Skeletal muscle satellite cell (primary cell): ENCODE data around the gene ITGA6.

Experiments used
- H3K27me3 ChIP-seq: 2 replicates; pipeline ENCODE4 v1.7.0; 2013; ENCODE audit warnings: low read length; ENCODE audit not compliant: control insufficient read depth, insufficient read depth
- H3K36me3 ChIP-seq: 2 replicates; pipeline ENCODE4 v1.7.0; 2013; ENCODE audit warnings: mild to moderate bottlenecking, control low read depth, low read length; ENCODE audit not compliant: insufficient read depth
- H3K4me1 ChIP-seq: 2 replicates; pipeline ENCODE4 v1.7.0; 2013; ENCODE audit warnings: low read length; ENCODE audit not compliant: control insufficient read depth, insufficient read depth
- H3K4me2 ChIP-seq: 2 replicates; pipeline ENCODE4 v1.7.0; 2013; ENCODE audit warnings: mild to moderate bottlenecking, low read length
- H3K4me3 ChIP-seq: 2 replicates; pipeline ENCODE4 v1.7.0; 2013; ENCODE audit warnings: low read length
- H3K9ac ChIP-seq: 2 replicates; pipeline ENCODE4 v1.7.0; 2013; ENCODE audit warnings: mild to moderate bottlenecking, low read depth, low read length, moderate library complexity
- H3K9me3 ChIP-seq: replicated peaks from 2 replicates; pipeline ENCODE4 v1.7.0; 2013; ENCODE audit warnings: mild to moderate bottlenecking, control low read depth, low read length

Gene ITGA6

DNA sequence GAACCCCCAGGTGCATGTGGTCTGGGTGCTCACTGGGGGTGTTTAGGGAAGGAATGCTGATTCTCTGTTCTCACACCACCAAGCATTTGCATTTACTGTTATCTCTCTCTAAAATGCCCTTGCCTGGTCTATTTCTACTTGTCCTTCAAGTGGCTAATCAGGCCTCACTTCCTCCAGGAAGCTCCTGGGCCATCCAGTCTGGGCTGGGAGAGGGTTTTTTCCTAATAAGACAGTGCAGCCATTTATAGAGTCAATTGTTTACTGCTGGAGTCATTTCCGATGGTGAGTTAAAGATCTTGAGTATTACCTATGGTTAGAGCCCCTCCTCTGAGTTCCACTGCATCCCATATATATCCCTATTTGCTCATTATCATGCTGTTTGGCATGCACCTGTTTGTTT, 25.2 kb upstream of the ITGA6 start:
- H3K4me3 ChIP-seq = no peak overlapping the region
- H3K4me1 ChIP-seq = peaks cover 7% of the 10 kb centered on the region
- H3K27me3 ChIP-seq = no peaks in the 10 kb centered on the region
- no peaks in the 10 kb centered on the region for H3K9me3 ChIP-seq
- no peaks in the 10 kb centered on the region for H3K36me3 ChIP-seq
- no peak overlapping the region for H3K9ac ChIP-seq
- H3K4me2 ChIP-seq = no peak overlapping the region

DNA sequence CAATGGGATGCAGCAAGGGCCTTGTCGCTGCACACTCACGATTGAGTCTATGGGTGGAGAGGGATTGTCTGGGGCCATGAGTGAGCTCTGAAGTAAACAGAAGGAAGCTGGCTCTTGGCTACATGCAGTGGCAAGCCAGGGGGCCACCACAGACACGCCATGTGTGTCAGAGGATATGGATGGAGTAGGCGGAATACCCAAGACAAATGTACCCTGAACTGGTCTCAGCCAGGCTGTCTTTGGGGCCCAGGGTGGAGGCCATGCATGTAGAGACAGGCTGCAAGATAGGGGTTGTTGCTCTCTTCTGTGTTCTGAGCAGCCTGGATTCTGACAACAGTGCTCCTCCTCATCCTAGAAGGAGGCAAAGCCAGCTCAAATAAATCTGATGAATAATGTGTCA, 24.0 kb upstream of the ITGA6 start:
- H3K27me3 ChIP-seq = no peaks in the 10 kb centered on the region
- no peak overlapping the region for H3K4me3 ChIP-seq
- H3K36me3 ChIP-seq = no peaks in the 10 kb centered on the region
- peaks cover 7% of the 10 kb centered on the region for H3K4me1 ChIP-seq
- H3K4me2 ChIP-seq = no peak overlapping the region
- H3K9me3 ChIP-seq = no peaks in the 10 kb centered on the region
- no peak overlapping the region for H3K9ac ChIP-seq

DNA sequence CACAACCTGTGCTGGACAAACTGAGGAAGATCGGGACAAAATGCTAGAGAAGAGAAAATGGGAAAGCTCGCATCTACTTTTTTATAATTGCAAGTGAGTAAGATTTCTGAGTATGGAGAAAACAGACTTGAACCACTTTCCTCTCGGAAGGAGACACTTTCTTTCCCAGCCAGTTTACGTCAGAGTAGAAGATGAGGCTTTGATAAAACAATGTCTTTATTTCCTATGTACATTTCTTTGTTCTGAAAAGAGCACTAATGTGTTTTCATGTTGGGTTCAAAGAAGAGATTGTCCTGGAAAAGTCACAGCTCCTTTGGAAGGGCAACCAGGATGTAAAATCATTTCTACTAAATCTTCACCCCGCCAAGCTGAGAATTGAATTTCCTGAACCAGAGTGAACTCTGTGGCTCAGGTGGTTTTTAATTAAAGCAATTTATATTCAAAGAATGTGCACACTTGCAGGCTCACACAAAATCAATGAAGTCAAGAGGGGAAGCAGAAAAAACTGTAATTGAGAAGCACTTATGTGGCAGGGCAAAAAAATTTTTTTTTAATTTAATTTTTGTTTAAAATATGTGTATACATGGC, 23.4 kb upstream of the ITGA6 start:
- Histone ChIP-seq H3K4me1 (peaks cover 7% of the 10 kb centered on the region), H3K36me3 (no peaks in the 10 kb centered on the region), H3K9me3 (no peaks in the 10 kb centered on the region), H3K4me2 (no peak overlapping the region), H3K9ac (no peak overlapping the region), H3K4me3 (no peak overlapping the region), H3K27me3 (no peaks in the 10 kb centered on the region)

DNA sequence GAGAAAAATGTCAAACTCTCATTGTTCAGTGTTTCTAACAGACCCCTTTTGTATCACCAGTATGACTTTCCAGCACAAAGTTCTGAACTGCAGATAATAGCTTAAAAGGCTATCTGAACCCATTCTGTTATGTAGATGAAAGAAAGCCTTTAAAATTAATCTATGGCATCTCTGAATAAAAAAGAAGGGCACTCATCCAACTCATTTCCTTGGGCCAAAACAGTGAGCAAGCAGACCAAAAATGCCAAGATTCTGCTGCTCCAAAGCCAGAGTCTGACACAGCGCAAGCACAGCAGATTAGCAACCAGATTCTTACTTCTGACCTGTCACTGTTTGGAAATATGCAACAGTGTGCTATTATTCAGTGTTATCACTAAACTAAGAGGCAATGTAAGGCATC, 22.6 kb upstream of the ITGA6 start:
- Histone ChIP-seq H3K9ac (no peak overlapping the region), H3K36me3 (no peaks in the 10 kb centered on the region), H3K4me3 (no peak overlapping the region), H3K4me1 (peaks cover 7% of the 10 kb centered on the region), H3K27me3 (no peaks in the 10 kb centered on the region), H3K9me3 (no peaks in the 10 kb centered on the region), H3K4me2 (no peak overlapping the region)

DNA sequence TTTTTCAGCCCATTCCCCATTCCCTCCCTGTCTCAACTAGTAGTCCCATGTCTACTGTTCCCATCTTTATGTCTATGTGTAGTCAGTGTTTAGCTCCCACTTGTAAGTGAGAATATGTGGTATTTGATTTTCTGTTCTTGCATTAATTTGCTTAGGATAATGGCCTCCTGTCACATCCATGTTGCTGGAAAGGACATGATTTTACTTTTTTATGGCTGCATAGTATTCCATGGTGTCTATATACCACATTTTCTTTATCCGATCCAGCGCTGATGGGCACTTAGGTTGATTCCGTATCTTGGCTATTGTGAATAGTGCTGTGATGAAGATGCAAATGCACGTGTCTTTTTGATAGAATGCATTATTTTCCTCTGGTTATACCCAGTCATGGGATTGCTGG, 21.7 kb upstream of the ITGA6 start:
- no peak overlapping the region for H3K4me3 ChIP-seq
- no peaks in the 10 kb centered on the region for H3K36me3 ChIP-seq
- no peaks in the 10 kb centered on the region for H3K9me3 ChIP-seq
- H3K4me1 ChIP-seq = peaks cover 7% of the 10 kb centered on the region
- H3K27me3 ChIP-seq = no peaks in the 10 kb centered on the region
- no peak overlapping the region for H3K4me2 ChIP-seq
- H3K9ac ChIP-seq = no peak overlapping the region

DNA sequence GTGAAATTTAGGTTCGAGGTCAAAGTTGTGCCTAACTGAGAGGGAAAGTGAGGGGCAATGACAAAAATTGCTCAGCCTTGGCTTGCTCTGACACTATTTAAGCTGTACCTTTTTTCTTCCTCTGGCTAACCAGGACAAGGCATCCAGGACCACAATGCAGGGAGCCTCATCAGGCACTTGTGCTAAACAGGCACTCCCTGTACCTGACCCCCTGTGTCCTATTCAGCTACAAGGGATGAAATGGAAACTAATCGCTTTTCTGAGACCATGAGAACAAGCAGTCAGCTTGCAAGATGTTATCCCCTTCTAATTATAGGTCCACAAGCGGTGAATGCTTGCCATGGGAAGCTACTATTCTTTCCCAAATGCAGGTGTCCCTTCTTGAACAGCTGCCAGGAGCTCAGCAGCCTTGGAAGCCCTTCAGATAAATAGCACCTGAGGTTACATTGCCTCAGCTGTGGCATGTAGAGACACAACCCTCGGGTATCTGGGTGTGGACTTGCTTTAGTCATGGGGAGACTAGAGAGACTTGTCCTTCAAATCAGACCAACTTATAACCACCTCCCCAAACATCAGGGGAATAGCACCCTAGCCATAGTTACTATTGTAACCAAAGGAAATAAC, 19.1 kb upstream of the ITGA6 start:
- Histone ChIP-seq H3K27me3 (no peaks in the 10 kb centered on the region), H3K36me3 (no peaks in the 10 kb centered on the region), H3K4me1 (peaks cover 7% of the 10 kb centered on the region), H3K4me2 (no peak overlapping the region), H3K9ac (no peak overlapping the region), H3K9me3 (no peaks in the 10 kb centered on the region), H3K4me3 (no peak overlapping the region)

DNA sequence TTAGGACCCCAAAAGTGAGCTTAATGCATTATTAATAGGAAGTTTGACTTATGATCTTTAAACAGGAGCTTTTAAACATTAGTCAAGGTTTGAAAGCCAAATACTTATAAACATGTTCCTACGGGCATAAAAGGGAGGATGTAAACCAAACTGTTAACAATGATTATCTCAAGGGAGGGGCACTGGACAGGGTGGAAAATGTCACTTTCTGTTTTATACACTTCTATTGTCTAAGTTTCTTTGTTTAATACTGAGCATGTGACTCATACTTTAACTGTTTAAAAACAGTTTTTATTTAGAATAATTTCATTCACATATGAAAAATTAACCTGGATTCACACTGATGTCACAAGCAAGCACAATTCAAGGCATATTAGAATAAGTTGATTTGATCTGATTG, 18.3 kb upstream of the ITGA6 start:
- no peaks in the 10 kb centered on the region for H3K36me3 ChIP-seq
- no peak overlapping the region for H3K9ac ChIP-seq
- peaks cover 7% of the 10 kb centered on the region for H3K4me1 ChIP-seq
- H3K9me3 ChIP-seq = no peaks in the 10 kb centered on the region
- no peaks in the 10 kb centered on the region for H3K27me3 ChIP-seq
- H3K4me2 ChIP-seq = no peak overlapping the region
- no peak overlapping the region for H3K4me3 ChIP-seq

DNA sequence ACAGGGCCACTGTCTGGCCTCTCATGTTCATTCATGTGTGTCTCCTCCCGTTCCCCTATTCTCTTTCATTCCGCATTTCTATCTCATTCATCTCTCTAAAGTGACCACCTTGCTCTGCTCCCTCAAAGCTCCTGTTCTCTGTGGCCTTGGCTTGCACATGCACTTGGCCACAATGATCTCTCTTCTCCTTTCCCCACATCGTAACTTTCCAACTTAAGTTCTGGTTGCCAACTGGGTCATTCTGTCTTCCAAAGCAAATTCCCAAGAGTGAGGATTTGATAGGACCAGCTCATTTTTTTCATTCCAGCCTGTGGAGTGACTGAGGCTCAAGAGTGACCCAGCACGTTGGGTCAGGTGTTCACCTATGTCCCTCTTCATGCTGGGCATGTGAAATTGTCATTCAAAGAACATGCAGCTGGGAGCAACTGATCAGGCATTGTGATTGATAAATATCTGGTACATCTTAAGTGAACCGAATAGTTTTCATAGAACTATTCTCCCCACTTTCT, 14.3 kb upstream of the ITGA6 start:
- Histone ChIP-seq H3K36me3 (no peaks in the 10 kb centered on the region), H3K4me3 (no peak overlapping the region), H3K9me3 (no peaks in the 10 kb centered on the region), H3K27me3 (no peaks in the 10 kb centered on the region), H3K9ac (no peak overlapping the region), H3K4me1 (no peaks in the 10 kb centered on the region), H3K4me2 (no peak overlapping the region)

DNA sequence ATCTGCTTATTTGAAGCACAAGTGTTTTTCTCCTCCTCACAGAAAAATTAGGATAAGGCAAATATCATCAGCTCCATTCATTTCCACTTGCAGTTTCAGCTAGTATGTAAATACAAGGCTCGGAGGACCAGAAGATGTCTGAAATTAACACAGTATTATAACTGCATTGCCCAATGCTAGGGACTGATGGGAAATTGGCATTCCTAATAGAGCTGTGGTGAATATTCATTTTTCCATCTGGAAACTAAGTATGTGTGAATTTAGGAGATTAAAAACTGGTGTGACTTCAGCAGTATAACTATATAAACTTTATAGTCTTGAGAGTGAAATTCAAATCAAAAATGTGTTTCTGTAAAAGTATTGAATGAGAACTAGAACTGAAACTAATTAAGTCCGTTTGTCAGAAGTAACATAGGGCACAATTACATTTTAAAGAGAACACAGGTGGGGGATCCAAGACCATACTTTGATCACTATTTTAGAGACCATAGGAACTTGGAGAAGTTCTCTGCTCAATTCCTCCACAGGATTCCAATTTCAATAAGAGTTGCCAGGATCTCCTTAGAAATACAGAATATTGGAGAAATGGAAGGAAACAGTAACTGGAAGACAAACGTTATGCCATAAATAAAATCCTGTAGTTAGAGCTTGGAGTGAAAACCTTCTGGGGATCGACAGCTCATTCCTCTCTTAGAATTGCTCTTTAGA, 12.1 kb upstream of the ITGA6 start:
- H3K9me3 ChIP-seq = no peaks in the 10 kb centered on the region
- no peak overlapping the region for H3K9ac ChIP-seq
- peaks cover 5% of the 10 kb centered on the region for H3K27me3 ChIP-seq
- no peaks in the 10 kb centered on the region for H3K36me3 ChIP-seq
- H3K4me3 ChIP-seq = no peak overlapping the region
- no peaks in the 10 kb centered on the region for H3K4me1 ChIP-seq
- H3K4me2 ChIP-seq = no peak overlapping the region

DNA sequence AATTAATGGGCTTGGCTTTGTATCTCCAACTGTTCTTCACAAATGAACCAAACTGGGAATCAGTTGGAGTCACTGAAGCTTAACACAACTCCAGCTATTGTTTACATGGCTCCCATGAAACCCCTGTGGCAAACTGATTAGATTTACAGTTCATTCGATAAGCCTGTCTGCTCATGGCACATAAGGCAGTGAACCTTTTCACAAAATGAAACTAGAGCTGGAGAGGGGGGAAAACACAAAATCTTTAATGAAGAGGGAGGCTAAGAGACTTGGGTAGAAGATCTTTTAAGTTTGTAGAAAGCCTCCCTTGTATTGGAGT, 11.6 kb upstream of the ITGA6 start:
- no peak overlapping the region for H3K4me3 ChIP-seq
- peaks cover 7% of the 10 kb centered on the region for H3K27me3 ChIP-seq
- no peaks in the 10 kb centered on the region for H3K36me3 ChIP-seq
- no peaks in the 10 kb centered on the region for H3K4me1 ChIP-seq
- no peaks in the 10 kb centered on the region for H3K9me3 ChIP-seq
- no peak overlapping the region for H3K9ac ChIP-seq
- no peak overlapping the region for H3K4me2 ChIP-seq

DNA sequence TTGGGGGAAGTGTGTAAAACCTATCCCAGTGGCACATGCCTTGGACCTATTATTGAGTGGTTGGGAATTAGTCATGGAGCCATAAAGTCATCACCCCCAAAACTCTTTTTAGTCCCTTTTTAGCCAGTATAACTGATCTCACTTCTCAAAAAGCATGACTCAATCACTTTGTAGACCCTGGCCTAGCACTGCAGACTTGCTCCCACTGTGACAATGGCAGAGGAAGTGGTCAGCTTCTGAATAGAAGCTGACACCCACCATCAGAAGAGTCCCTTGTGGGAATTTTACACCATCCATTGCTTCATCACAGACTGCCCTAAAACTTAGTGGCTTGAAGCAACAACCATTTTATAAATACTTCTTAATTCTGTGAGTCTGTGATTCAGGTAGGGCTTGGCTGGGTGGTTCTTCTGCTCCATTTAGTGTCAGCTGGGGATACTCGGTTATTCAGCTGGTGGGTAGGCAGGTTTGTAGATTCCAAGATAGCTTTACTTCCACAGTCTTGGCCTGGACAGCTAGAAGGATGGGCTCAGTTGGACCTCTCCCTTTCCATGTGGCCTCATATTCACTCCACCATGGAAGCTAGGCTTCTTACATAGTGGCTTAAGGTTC, 10.8 kb upstream of the ITGA6 start:
- Histone ChIP-seq H3K9ac (no peak overlapping the region), H3K9me3 (no peaks in the 10 kb centered on the region), H3K4me3 (no peak overlapping the region), H3K36me3 (no peaks in the 10 kb centered on the region), H3K4me1 (no peaks in the 10 kb centered on the region), H3K4me2 (no peak overlapping the region), H3K27me3 (peaks cover 13% of the 10 kb centered on the region)
